Mucosa of descending colon (tissue), 3 donors: ENCODE results near the gene CADM1. TPM values are rescaled to one million over a fixed set of nuclear protein-coding genes. Genes with fewer than 3 reads are reported as not detected.

Experiments
- ATAC-seq: fragments of 200-7000 bp; cut with Tn5 transposase; one replicate; pipeline ENCODE4 v1.9.1; 2020; ENCODE audit warnings: mild to moderate bottlenecking, moderate library complexity
- DNase-seq, 3 donors: peaks; one replicate each; pipeline ENCODE4 v3.0.0-alpha.2; 2020
- H3K36me3 ChIP-seq: fragments of 200-600 bp; one replicate; pipeline ENCODE4 v1.8.0; 2021; ENCODE audit warnings: low read depth, mild to moderate bottlenecking
- H3K4me1 ChIP-seq: fragments of 200-600 bp; one replicate; pipeline ENCODE4 v1.8.0; 2021; ENCODE audit warnings: low read depth, mild to moderate bottlenecking
- H3K4me3 ChIP-seq: fragments of 200-600 bp; one replicate; pipeline ENCODE4 v1.8.0; 2021; ENCODE audit warnings: mild to moderate bottlenecking
- H3K9me3 ChIP-seq: fragments of 200-600 bp; one replicate; pipeline ENCODE4 v1.8.0; 2021; ENCODE audit warnings: mild to moderate bottlenecking
- CTCF ChIP-seq: fragments of 200-600 bp; IDR thresholded peaks from one replicate; pipeline ENCODE4 v1.8.0; 2022; ENCODE audit warnings: antibody characterized with exemption, mild to moderate bottlenecking
- intact Hi-C, 2 donors: fragments of 100-400 bp; cut with DNase I in 1 of 2; cut with micrococcal nuclease in 1 of 2; formaldehyde crosslinking; loops; one replicate each; pipeline versions ENCODE4 v1.11.0 to v1.11.1; 2022; cut with DNase I, micrococcal nuclease
- total RNA-seq, 3 donors: library from RNA; stranded (reverse); fragmentation: NEBNext Ultra II Directional in 2 of 3; extraction: Animal tissue kit (Norgen Biotek cat#: 25700) in 2 of 3; gene quantifications; one replicate each; pipeline versions ENCODE4 v1.2.1 to v1.2.4, GENCODE V29; 2021 to 2023
- donor health status: DM: no; HTN: no; CAD: no; lungs with moderate emphysema.
- donor health status: DM: no; HTN: no; CAD: no.
- donor health status: DM: no; HTN: yes; CAD: no.

The CADM1 gene
- total RNA-seq, 3 donors from 2014 or later, result 4.3 to 20.2 (median 7.2) TPM

- no peaks in the 10 kb centered on the region for H3K9me3 ChIP-seq
- TF ChIP-seq CTCF, result no peak
- DNase-seq, result no peak
- H3K4me3 ChIP-seq, result no peak overlapping the region
- ATAC-seq, result no peak
- intact Hi-C loops, result no loop called here
- H3K36me3 ChIP-seq, result no peaks in the 10 kb centered on the region
- no peaks in the 10 kb centered on the region for H3K4me1 ChIP-seq
These were observed 238.1 kb downstream of the CADM1 start for GRCh38 chr11:115266066-115266639.

GRCh38 chr11:115263799-115264656, 240.2 kb downstream of the CADM1 start:
- Histone ChIP-seq H3K4me1 (no peaks in the 10 kb centered on the region), H3K36me3 (no peaks in the 10 kb centered on the region), H3K4me3 (no peak overlapping the region), H3K9me3 (no peaks in the 10 kb centered on the region)
- no peak for TF ChIP-seq CTCF
- intact Hi-C loops, result no loop called here
- ATAC-seq (no peak), DNase-seq (no peak)

- DNase-seq (no peak), ATAC-seq (no peak)
- H3K4me3 ChIP-seq, result no peak overlapping the region
- no peaks in the 10 kb centered on the region for H3K9me3 ChIP-seq
- no peaks in the 10 kb centered on the region for H3K4me1 ChIP-seq
- intact Hi-C loops, result no loop called here
- TF ChIP-seq CTCF, result no peak
- no peaks in the 10 kb centered on the region for H3K36me3 ChIP-seq
These were observed 246.0 kb downstream of the CADM1 start for GRCh38 chr11:115258216-115258615.

GRCh38 chr11:115257678-115258077, 246.5 kb downstream of the CADM1 start:
- H3K4me1 ChIP-seq, result no peaks in the 10 kb centered on the region
- H3K4me3 ChIP-seq, result no peak overlapping the region
- no peaks in the 10 kb centered on the region for H3K36me3 ChIP-seq
- intact Hi-C loops, result no loop called here
- no peak for TF ChIP-seq CTCF
- ATAC-seq (no peak), DNase-seq (no peak)
- no peaks in the 10 kb centered on the region for H3K9me3 ChIP-seq

- DNase-seq (no peak), ATAC-seq (no peak)
- no peaks in the 10 kb centered on the region for H3K9me3 ChIP-seq
- H3K36me3 ChIP-seq, result no peaks in the 10 kb centered on the region
- no peak overlapping the region for H3K4me3 ChIP-seq
- intact Hi-C loops, result no loop called here
- no peak for TF ChIP-seq CTCF
- no peaks in the 10 kb centered on the region for H3K4me1 ChIP-seq
These were observed 246.9 kb downstream of the CADM1 start for GRCh38 chr11:115257270-115257669.
